ENCODE measurements around the gene BPNT1.
"Not testable (repeated sequence)": the region's sequence is repeated elsewhere in the genome, so short reads cannot be mapped to it uniquely, and the experiment has no call there.

Gene BPNT1

DNA sequence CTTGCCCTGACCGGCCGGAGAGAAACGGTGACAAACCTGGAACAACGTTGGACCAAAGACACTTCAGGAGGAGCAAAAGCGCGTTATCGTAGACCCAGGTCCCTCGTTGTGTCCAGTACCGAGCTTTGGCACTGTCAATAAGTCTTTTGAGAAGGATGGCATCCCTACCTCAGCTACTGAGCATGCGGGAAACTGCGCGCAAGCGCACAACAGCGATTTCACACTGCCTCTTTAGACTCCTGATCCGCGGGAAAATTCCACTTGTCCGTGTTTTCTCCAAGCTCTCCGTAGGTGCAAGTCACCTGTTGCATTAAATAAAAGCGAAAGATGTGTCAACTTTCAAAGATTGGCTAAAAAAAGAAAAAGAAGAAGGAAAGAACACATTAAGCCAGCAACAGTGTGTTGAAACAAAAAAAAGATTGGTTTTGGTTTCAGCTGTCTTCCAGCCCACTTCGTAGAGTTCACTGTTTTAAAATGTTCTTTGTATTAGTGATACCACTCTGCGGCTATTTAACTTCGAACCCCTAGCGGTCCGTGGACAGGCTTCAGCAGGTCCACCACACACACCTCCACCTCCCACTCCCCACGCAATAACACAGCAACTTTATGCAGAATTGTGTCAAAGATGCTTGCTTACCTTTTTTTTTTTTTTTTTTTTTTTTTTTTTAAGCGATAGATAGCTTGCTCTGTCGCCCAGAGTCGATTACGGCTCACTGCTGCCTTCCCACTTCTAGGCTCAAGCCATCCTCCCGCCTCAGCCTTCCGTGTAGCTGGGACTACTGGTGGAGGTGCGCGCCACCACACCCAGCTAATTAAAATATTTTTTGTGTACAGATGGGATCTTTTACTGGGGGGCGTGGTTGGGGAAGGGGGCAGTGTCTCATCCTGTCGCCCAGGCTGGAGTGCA lies at the start of gene BPNT1:
Gene BPNT1, minus strand, starts transcription at position 139 of the 907 bp plus-strand sequence. CDS start 9,942 bp downstream, outside the sequence.
- peak; percentile 99 for DNase-seq

- DNase-seq: peak; percentile 56
Measured at GRCh38 chr1:220137019-220137786, 47.6 kb upstream of the BPNT1 start.

DNA sequence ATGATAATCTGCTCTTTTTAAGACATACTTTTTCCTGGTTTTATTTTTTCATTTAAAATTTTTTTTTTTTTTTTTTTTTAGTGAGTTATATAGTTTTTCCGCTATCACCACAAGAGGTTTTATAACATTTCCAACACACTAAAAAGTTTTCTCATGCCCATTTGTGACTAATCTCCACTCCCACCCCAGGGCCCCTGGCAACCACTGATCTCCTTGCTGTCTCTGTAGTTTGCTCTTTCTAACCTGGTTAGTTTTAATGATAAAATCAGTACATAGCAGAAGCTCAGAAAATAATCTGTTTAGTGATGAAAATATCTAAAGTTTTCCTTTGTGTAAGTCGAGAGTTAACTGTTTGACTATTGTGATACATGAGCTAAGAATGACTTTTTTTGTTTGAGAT lies 46.2 kb upstream of the BPNT1 start:
- no peak for DNase-seq

GRCh38 chr1:220129479-220130210 lies 40.1 kb upstream of the BPNT1 start:
- DNase-seq: no peak

DNA sequence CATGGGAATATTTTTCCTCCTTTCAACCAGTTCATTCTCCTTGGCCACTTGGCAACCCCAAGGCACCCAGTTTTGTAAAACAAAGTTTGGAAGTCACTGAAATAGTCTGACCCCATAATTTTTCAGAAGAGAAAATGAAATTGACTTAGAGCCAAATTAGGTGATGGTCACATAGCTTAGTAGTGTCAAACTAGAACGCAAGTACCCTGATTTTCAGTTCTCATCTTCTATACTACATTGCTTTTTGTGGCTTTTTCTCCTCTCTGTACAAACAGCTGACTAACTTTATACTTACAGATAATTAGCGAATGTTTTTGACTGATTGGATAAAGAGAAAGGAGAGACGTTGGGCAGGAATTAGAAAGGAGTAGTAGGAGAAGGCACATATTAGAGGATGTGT lies 37.5 kb upstream of the BPNT1 start:
- no peak for DNase-seq

DNA sequence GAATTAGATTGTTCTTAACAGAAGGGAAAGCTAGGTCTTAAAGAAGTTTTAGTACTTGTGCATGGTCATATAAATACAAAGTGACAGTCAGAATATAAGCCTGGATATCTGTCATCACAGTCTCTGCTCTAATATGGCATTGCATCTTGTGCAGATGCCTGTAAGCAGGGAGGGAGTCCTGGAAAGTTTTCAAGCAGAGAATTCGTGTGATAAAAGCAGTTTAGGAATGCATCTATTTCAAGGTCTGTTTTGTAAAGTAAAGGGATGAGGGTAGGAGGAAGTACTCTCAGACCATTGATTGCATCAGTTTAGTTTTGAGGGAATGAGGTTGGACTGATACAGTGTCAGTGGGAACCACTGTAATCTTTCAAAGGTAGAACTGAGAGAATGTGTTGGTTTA lies 35.0 kb upstream of the BPNT1 start:
- DNase-seq: no peak

- DNase-seq: peak; percentile 22
Measured at GRCh38 chr1:220123889-220124288, 34.3 kb upstream of the BPNT1 start.

DNA sequence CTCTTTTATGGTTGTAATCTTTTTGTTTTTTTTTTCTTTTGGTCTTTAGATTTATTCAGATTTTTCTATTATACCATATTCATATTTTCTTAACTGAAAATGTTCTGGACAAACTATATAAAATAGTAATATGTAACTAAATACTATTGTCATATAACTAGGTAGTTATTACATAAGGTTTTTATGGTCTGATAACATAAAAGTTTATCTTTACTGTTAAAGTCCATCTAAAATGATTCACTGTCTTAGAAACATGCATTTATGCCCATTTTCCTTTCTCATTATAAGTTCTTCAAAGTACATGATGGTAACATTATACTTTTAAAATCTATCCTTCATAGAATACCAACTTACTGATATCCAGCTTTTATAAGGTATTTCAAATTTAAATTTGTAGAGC lies 33.5 kb upstream of the BPNT1 start:
- DNase-seq: no peak

DNA sequence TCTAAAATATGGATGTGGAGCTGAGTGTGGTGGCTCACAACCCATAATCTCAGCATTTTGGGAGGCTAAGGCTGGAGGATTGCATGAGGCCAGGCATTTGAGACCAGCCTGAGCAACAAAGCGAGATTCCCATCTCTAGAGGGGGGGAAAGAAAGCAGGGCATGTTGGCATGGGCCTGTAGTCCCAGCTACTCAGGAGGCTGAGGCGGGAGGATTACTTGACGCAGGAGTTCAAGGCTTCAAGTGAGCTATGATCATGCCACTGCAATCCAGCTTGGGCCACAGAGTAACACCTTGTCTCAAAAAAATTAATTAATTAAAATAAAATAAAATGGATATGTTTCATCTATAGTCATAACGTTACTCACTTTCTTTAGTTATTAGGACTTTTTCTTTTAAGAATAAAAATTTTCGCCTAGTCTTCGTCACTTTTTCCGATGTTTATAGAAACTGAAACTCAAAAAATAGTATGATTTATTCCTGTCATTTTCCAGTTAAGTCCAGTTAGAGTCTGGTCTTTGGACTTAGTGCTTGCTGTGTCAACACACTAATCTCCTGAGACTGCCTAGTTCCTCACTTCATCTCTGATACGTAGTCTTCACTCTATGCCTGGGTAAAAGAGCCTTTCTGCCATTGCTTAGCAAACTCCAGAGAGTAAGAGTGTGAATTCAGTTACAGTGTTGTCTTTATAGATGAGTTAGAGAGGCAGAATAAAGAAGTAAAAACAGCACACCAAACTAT lies 32.4 kb upstream of the BPNT1 start:
- no peak for DNase-seq

GRCh38 chr1:220119043-220119512 lies 29.5 kb upstream of the BPNT1 start:
- DNase-seq: no peak

DNA sequence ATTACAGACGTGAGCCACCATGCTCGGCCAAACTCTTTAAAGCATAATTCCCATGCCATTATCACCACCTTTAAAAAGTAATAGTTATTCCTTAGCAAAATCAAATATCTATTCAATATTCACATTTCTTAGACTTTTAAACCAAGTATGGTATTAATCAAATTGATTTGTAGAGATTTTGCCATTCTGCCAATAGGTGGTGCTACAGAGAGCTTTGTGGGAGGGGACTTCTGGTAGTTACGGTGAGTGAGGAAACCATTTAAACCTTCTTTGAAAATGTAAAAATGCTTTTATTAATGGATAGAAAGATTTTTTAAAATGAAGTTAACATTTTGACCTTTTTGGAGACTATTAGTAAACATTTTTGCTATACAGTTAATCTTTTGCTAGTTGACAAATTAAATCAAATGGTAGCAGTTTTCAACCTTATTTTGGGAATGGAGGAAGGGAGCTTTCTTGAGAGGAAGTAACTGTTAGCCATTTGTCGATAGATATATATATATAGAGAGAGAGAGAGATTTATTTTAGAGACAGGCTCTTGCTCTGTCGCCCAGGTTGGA lies 23.6 kb upstream of the BPNT1 start:
- peak; percentile 70 for DNase-seq

- DNase-seq: not testable (repeated sequence)
Measured at GRCh38 chr1:220112600-220112999, 23.0 kb upstream of the BPNT1 start.

DNA sequence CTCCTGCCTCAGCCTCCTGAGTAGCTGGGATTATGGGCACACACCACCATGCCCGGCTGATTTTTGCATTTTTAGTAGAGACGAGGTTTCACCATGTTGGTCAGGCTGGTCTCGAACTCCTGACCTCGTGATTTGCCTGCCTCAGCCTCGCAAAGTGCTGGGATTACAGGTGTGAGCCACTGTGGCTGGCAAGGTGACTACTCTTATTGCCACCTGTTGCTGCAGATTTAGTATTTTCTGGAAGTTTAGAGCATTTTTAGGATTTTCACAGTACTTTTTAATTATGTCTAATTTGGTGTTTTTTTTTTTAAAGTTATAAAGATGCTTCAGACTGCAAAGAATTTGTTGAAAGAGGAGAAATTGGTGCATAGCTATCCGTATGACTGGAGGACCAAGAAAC lies 20.9 kb upstream of the BPNT1 start:
- DNase-seq: not testable (repeated sequence)

- no peak for DNase-seq
Measured at GRCh38 chr1:220099826-220100225, 10.2 kb upstream of the BPNT1 start.

DNA sequence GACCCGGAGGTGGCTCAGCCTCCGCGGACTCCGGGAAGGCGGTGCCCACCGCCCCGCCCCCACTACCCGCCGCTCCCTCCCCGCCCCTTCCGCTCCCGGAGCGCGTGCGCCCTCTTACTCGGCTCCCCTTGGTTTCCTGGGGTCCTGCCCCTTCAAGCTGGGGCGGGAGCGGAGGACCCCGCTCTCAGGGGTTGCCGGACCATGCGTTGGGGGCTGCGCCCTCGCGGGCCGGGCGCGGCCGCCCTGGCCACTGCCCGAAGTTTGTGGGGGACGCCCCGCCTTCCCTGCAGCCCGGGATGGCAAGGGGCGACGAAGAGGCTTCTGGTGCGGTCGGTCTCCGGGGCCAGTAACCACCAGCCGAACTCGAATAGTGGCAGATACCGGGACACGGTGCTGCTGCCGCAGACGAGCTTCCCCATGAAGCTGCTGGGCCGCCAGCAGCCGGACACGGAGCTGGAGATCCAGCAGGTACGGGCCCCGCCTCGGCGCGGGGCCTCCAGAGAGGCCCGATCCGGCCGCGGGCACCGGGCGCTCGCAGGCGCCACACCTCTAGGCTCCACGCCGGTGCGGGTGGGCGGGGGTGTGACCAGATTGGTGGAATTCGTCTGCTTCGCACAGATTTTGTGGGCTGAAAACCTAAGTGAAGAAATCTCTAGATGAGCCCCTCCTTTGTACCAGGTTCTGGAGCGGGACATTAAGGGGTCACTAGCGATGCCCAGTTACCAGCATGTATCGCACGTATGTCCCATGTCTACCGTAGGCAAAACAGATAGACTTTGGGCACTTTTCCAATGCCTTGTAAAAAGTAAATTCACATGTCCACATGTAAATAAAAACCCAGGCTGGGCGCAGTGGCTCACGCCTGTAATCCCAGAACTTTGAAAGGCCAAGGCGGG lies 4.7 kb upstream of the BPNT1 start, which contains the start of gene IARS2:
Gene IARS2, plus strand, starts transcription at position 117 of the 896 bp plus-strand sequence. Its CDS starts 85 bp downstream, at position 202.
- peak; percentile 95 for DNase-seq

- DNase-seq: no peak
Measured at GRCh38 chr1:220093361-220094015, 3.9 kb upstream of the BPNT1 start.

- no peak for DNase-seq
Measured at GRCh38 chr1:220092694-220093093, 3.1 kb upstream of the BPNT1 start.

GRCh38 chr1:220086261-220086686 lies 3.3 kb downstream of the BPNT1 start:
- not testable (repeated sequence) for DNase-seq

- no peak for DNase-seq
Measured at GRCh38 chr1:220084460-220084859, 5.1 kb downstream of the BPNT1 start.

GRCh38 chr1:220077887-220078286 lies 11.7 kb downstream of the BPNT1 start:
- DNase-seq: no peak

Measured in CD4-positive, alpha-beta T cell treated with Interleukin-21 for 1 hour (primary cell).